Aorta (tissue), 5 donors: ENCODE measurements around the gene CNFN. TPM values are rescaled to one million over a fixed set of nuclear protein-coding genes. Genes with fewer than 3 reads are reported as not detected.

ENCODE experiments used
- ATAC-seq: fragments of 200-7000 bp; cut with Tn5 transposase; one replicate; pipeline ENCODE4 v1.9.1; 2022; ENCODE audit warnings: moderate library complexity; ENCODE audit not compliant: low FRiP score
- DNase-seq, 2 donors: peaks; one replicate each; pipeline ENCODE4 v3.0.0-alpha.2; 2020
- H3K27ac ChIP-seq, 2 donors: one replicate each; pipeline ENCODE4 v1.5.1; 2013; ENCODE audit warnings: low read length in 2 of 2, mild to moderate bottlenecking in 2 of 2, moderate library complexity in 2 of 2, control low read depth in 1 of 2, inconsistent platforms in 1 of 2, low read depth in 1 of 2
- H3K27me3 ChIP-seq, 2 donors: one replicate each; pipeline ENCODE4 v1.6.1; 2013; ENCODE audit warnings: control low read depth in 1 of 2, low read length in 1 of 2, mild to moderate bottlenecking in 1 of 2, moderate library complexity in 1 of 2; ENCODE audit not compliant: insufficient read depth in 2 of 2, control insufficient read depth in 1 of 2
- H3K36me3 ChIP-seq, 2 donors: one replicate each; pipeline ENCODE4 v1.6.1; 2013; ENCODE audit warnings: control low read depth in 1 of 2, low read length in 1 of 2, mild to moderate bottlenecking in 1 of 2; ENCODE audit not compliant: insufficient read depth in 2 of 2, control insufficient read depth in 1 of 2
- H3K4me1 ChIP-seq, 2 donors: one replicate each; pipeline ENCODE4 v1.6.1; 2013; ENCODE audit warnings: low read length in 2 of 2, control low read depth in 1 of 2, mild to moderate bottlenecking in 1 of 2, moderate library complexity in 1 of 2; ENCODE audit not compliant: insufficient read depth in 2 of 2, control insufficient read depth in 1 of 2
- H3K4me3 ChIP-seq, 2 donors: one replicate each; pipeline ENCODE4 v1.5.1; 2013; ENCODE audit warnings: low read length in 2 of 2, control low read depth in 1 of 2, mild to moderate bottlenecking in 1 of 2
- H3K9me3 ChIP-seq: one replicate; pipeline ENCODE4 v1.6.1; 2013; ENCODE audit warnings: mild to moderate bottlenecking, low read length; ENCODE audit not compliant: control insufficient read depth
- WGBS, 2 donors: extraction: QIAGEN DNeasy Blood & Tissue Kit; methylation state at CpG; one replicate each; pipeline ENCODE4 v1.1.7; 2013; 5-methylcytosine and 5-hydroxymethylcytosine counted together
- intact Hi-C, 2 donors: fragments of 100-400 bp; cut with DNase I; formaldehyde crosslinking; loops; one replicate each; pipeline versions ENCODE4 v1.14.2 to v1.15.0; 2022
- long read RNA-seq, 2 donors: library from polyadenylated mRNA; unstranded; transcript quantifications; one replicate each; pipeline ENCODE4 v2.0.0, GENCODE V29; 2020 to 2021
- polyA plus RNA-seq, 2 donors: library from polyadenylated mRNA; stranded (reverse); fragments of 200-250 nt; gene quantifications; one replicate each; pipeline ENCODE4 v1.2.3, GENCODE V29; 2013
- total RNA-seq, 2 donors: library from RNA; stranded (reverse); fragmentation: NEBNext Ultra II Directional; extraction: Animal tissue kit (Norgen Biotek cat#: 25700); gene quantifications; one replicate each; pipeline ENCODE4 v1.2.1, GENCODE V29; 2021
- donor health status: healthy with polysubstance abuse.
- donor health status: Bipolar disorder and iron deficiency.
- donor health status: DM: no; HTN: no; CAD: no.
- donor health status: DM: no; HTN: no; CAD: no.
- donor health status: DM: yes; HTN: yes; CAD: no.

The CNFN gene
- 1 to 10 TPM in 1 of 2 donors, not detected in 1; 1.1 TPM for total RNA-seq
- polyA plus RNA-seq = 1 to 10 TPM in 1 of 2 donors, under 1 TPM in 1; 0.51 to 3.0 TPM
- long read RNA-seq, donor 1 = 0 reads
- long read RNA-seq, donor 2 = 0 reads

DNA sequence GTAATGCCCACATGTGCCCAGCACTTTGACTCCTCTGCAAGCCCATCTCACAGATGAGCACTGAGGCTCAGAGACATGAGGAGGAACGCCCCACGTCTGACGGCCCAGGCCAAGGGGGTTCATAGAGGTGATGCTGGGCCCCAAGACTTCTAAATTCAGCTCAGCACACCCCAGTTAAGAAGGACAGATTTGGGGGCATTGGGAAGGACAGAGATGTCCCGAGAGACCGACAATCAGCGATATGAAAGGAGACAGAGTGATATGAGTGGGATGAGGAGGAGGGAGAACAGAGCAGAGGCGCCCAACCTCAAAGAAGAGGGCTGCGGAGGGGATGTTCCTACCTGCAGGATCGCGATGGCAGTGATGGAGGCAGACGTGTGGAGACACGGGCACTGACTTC is at the start of gene CNFN:
Gene CNFN (minus strand): TSS at position 399 of the 400 bp plus-strand sequence. CDS start 1,260 bp downstream, outside the sequence.
- ATAC-seq (no peak), DNase-seq (no peak)
- H3K27me3 ChIP-seq = no peaks in the 10 kb centered on the region
- no peaks in the 10 kb centered on the region for H3K9me3 ChIP-seq
- intact Hi-C loops = no loop called here
- WGBS, 2 donors = 53 to 63% methylated on average over 10 to 12 of the region's 12 CpGs
- no peaks in the 10 kb centered on the region for H3K4me1 ChIP-seq
- H3K4me3 ChIP-seq = no peak within 1 kb of the TSS
- no peaks in the 10 kb centered on the region for H3K36me3 ChIP-seq
- no peak within 1 kb of the TSS for H3K27ac ChIP-seq

DNA sequence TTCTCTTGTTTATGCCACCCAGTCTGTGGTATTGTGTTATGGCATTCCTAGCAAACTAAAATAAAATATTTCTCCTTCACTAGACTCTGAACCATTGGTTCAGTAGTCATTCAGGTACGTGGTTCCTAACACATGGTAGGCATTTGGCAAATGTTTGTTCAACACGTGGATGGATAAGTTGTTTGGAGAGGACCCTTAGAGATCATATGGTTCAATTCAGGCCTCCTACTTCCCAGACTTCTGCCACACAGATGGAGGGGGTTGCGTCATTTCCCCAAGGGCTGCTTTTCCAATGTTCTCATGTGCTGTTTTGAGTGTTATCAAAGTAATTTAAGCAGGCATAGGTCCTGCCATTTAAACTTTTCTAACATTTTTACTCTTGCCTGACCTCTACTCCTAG is 45.9 kb upstream of the CNFN start:
- intact Hi-C loops = no loop called here
- ATAC-seq (no peak), DNase-seq (no peak)
- Histone ChIP-seq H3K4me1 (no peaks in the 10 kb centered on the region), H3K9me3 (no peaks in the 10 kb centered on the region), H3K36me3 (no peaks in the 10 kb centered on the region), H3K27ac (no peak overlapping the region), H3K27me3 (no peaks in the 10 kb centered on the region), H3K4me3 (no peak overlapping the region)
- WGBS, 2 donors = 58 to 73% methylated on average over 3 of the region's 3 CpGs

DNA sequence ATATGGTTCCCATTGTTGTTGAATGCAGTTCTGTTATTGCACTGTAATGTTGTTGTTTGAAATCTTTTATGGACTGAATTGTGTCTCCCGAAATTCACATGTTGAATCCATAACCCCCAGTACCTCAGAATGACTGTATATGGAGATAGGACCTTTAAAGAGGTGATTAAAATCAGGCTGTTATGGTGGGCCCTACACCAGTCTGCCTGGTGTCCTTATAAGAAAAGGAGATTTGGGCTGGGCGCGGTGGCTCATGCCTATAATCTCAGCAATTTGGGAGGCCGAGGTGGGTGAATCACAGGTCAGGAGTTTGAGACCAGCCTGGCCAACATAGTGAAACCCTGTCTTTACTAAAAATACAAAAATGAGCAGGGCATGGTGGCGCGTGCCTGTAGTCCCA is 45.2 kb upstream of the CNFN start:
- Histone ChIP-seq H3K27me3 (no peaks in the 10 kb centered on the region), H3K9me3 (no peaks in the 10 kb centered on the region), H3K4me3 (no peak overlapping the region), H3K27ac (no peak overlapping the region), H3K36me3 (no peaks in the 10 kb centered on the region), H3K4me1 (no peaks in the 10 kb centered on the region)
- intact Hi-C loops = no loop called here
- no peak for ATAC-seq
- DNase-seq = no peak
- WGBS, 2 donors = 92 to 93% methylated on average over 6 of the region's 6 CpGs

DNA sequence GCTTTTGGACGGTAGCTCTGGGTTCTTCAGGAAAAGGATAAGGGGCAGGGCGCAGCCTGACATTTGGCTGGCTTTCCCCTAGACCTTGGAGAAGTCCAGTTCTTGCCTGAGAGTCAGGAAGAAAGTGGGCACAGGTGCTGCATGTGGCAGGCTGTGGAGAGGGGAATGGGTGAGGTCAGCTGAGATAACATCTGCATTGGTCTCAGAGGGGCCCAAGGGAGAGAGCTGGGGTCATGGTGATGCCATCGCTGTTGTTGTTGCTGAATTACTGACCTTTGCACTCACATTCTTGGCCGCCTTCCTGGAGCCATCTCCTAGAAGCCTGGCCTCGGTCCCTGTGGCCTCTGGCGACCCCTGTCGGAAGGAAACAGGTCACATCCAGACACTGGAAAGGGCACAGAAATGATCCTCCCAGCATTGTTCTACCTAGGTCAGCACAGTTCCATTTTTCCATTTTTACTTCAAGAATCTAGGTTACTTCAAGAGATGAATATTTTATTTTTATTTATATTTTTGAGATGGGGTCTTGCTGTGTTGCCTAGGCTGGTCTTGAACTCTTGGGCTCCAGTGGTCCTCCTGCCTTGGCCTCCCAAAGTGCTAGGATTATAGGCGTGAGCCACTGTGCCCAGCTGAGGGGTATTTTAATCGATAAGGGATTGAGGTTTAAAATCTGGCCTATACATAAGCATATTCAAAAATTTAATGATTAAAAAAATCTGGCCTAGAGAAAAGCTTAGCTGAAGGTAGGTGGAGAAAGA is 43.6 kb upstream of the CNFN start:
- H3K4me1 ChIP-seq = no peaks in the 10 kb centered on the region
- peak; percentile 77 to 91 for DNase-seq
- no peaks in the 10 kb centered on the region for H3K36me3 ChIP-seq
- H3K27ac ChIP-seq = no peak overlapping the region
- WGBS, 2 donors = 39 to 44% methylated on average over 9 of the region's 9 CpGs
- H3K9me3 ChIP-seq = no peaks in the 10 kb centered on the region
- intact Hi-C loops = no loop called here
- no peaks in the 10 kb centered on the region for H3K27me3 ChIP-seq
- H3K4me3 ChIP-seq = no peak overlapping the region
- ATAC-seq = peak; percentile 77

DNA sequence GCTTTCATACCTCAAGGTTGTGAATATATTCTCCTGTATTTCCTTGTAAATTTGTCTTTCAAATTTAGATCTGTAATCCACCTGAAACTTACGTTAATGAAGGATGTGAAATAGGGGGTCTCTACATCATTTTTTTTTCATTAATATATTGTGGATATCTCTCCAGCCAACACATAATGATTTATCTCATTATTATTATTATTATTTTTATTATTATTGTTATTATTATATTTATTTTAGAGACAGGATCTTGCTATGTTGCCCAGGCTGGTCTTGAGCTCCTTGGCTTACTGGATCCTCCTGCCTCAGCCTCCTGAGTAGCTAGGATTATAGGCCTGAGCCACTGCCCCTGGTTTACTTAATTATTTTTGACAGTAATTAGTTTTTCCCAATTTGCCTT is 41.4 kb upstream of the CNFN start:
- Histone ChIP-seq H3K4me1 (no peaks in the 10 kb centered on the region), H3K4me3 (no peak overlapping the region), H3K27ac (no peak overlapping the region), H3K9me3 (no peaks in the 10 kb centered on the region), H3K27me3 (peaks cover 0 to 1% of the 10 kb centered on the region in 2 donors), H3K36me3 (no peaks in the 10 kb centered on the region)
- WGBS, 2 donors = 93% methylated on average over 1 of the region's 1 CpG
- intact Hi-C loops = no loop called here
- DNase-seq (no peak), ATAC-seq (no peak)

GRCh38 chr19:42428676-42429075 is 38.6 kb upstream of the CNFN start:
- intact Hi-C loops = loop anchor here in 1 of 2 donors (10.0 kb wide), 1 partner anchor 294 kb away; the partner anchor contains the start of gene POU2F2
- WGBS, 2 donors = 84 to 92% methylated on average over 3 of the region's 3 CpGs
- Histone ChIP-seq H3K9me3 (no peaks in the 10 kb centered on the region), H3K4me1 (no peaks in the 10 kb centered on the region), H3K36me3 (no peaks in the 10 kb centered on the region), H3K27ac (no peak overlapping the region), H3K27me3 (peaks cover 0 to 1% of the 10 kb centered on the region in 2 donors), H3K4me3 (no peak overlapping the region)
- no peak for DNase-seq
- ATAC-seq = no peak

- Histone ChIP-seq H3K4me3 (no peak within 1 kb of the TSS), H3K36me3 (no peaks in the 10 kb centered on the region), H3K9me3 (no peaks in the 10 kb centered on the region), H3K4me1 (no peaks in the 10 kb centered on the region), H3K27me3 (peaks cover 0 to 1% of the 10 kb centered on the region in 2 donors), H3K27ac (no peak within 1 kb of the TSS)
- DNase-seq (no peak), ATAC-seq (no peak)
- intact Hi-C loops = loop anchor here in 1 of 2 donors (10.0 kb wide), 1 partner anchor 293 kb away; the partner anchor contains the start of gene POU2F2
- WGBS, 2 donors = 86 to 87% methylated on average over 4 of the region's 4 CpGs
Measured at GRCh38 chr19:42427313-42427712, 37.2 kb upstream of the CNFN start, which contains the start of gene LIPE. Gene LIPE, minus strand, starts transcription at chr19:42427388. Its CDS starts 239 bp downstream, at chr19:42427149.

GRCh38 chr19:42426643-42427042 is 36.5 kb upstream of the CNFN start:
- no peaks in the 10 kb centered on the region for H3K4me1 ChIP-seq
- H3K4me3 ChIP-seq = no peak overlapping the region
- no peaks in the 10 kb centered on the region for H3K9me3 ChIP-seq
- ATAC-seq (no peak), DNase-seq (no peak)
- intact Hi-C loops = loop anchor here in 1 of 2 donors (10.0 kb wide), 1 partner anchor 292 kb away; the partner anchor contains the start of gene POU2F2
- peaks cover 0 to 1% of the 10 kb centered on the region in 2 donors for H3K27me3 ChIP-seq
- no peaks in the 10 kb centered on the region for H3K36me3 ChIP-seq
- no peak overlapping the region for H3K27ac ChIP-seq
- WGBS, 2 donors = 96 to 98% methylated on average over 3 of the region's 3 CpGs

GRCh38 chr19:42424712-42425131 is 34.6 kb upstream of the CNFN start:
- no peak overlapping the region for H3K27ac ChIP-seq
- intact Hi-C loops = loop anchor here in 1 of 2 donors (10.0 kb wide), 1 partner anchor 290 kb away; the partner anchor contains the start of gene POU2F2
- no peaks in the 10 kb centered on the region for H3K36me3 ChIP-seq
- no peak for ATAC-seq
- 66 to 67% methylated on average over 13 of the region's 13 CpGs for WGBS, 2 donors
- peaks cover 0 to 1% of the 10 kb centered on the region in 2 donors for H3K27me3 ChIP-seq
- no peak overlapping the region for H3K4me3 ChIP-seq
- no peaks in the 10 kb centered on the region for H3K4me1 ChIP-seq
- no peaks in the 10 kb centered on the region for H3K9me3 ChIP-seq
- DNase-seq = no peak
